ENCODE measurements around the gene B4GALT3.

GRCh38 chr1:161128591-161129420 is 48.5 kb downstream of the B4GALT3 start:
- TF ChIP-seq CTCF (IDR thresholded peaks at IDR 0.05) (no peak), POLR2A (IDR thresholded peaks at IDR 0.05) (no peak)
